T47D (cell line): ENCODE measurements around the gene SYTL3.
"Not testable (repeated sequence)": the region's sequence is repeated elsewhere in the genome, so short reads cannot be mapped to it uniquely, and the experiment has no call there.

Experiments
- DNase-seq, 2 experiments: peaks; one replicate each; pipeline versions ENCODE4 v3.0.0 to v3.0.0-alpha.2; 2011 to 2012; ENCODE audit warnings: low read depth in 1 of 2, low spot score in 1 of 2
- JUND ChIP-seq: IDR thresholded peaks from 2 replicates; pipeline ENCODE4 v1.6.1; 2012; ENCODE audit warnings: low read depth
- in situ Hi-C: cut with HindIII; loops from 2 replicates; pipeline ENCODE4 v1.10.0; 2016; ENCODE audit warnings: low sequenced_read_pairs, low pct_unique_long_range_greater_than_20kb

Gene SYTL3, protein sequence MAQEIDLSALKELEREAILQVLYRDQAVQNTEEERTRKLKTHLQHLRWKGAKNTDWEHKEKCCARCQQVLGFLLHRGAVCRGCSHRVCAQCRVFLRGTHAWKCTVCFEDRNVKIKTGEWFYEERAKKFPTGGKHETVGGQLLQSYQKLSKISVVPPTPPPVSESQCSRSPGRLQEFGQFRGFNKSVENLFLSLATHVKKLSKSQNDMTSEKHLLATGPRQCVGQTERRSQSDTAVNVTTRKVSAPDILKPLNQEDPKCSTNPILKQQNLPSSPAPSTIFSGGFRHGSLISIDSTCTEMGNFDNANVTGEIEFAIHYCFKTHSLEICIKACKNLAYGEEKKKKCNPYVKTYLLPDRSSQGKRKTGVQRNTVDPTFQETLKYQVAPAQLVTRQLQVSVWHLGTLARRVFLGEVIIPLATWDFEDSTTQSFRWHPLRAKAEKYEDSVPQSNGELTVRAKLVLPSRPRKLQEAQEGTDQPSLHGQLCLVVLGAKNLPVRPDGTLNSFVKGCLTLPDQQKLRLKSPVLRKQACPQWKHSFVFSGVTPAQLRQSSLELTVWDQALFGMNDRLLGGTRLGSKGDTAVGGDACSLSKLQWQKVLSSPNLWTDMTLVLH

DNA sequence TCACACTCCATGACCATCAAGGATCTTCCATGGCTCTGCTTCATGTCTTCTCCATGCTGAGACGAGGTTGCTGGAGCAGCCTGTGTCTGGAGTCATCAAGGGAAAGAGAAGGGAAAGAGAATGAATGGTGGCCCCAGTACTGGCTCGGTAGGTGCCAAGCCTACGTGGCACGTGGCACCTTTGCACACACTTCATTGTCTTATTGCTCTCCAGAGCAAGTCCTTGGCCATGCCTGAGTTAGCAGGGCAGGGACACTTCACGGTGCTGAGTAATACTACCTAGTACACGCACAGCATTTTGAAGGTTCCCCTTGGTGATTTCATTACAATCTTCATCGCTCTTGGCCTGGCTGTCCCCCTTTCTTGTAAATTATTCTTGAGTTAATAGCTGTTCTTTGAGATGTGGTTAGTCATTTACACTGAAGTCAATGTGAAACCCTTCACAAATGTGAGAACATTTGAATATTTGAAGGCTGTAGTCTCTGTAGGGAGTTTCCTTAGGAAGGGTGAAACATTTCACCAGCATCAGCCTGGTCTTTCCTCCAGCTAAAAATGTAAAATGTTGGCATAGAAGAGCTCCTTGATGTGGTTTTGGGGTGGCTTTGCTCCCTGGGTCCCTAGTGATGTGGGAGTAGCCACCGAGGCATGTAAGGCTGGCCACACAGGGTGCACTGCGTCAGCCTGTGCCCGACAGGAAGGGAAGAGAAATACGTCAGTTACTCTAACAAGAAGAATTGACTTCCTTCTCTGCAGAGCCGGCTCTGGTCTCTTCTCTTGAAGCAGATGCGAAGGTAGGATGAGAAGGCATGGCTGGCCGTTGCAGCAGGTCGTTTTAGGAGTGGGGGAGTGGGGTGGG is at the start of gene SYTL3:
SYTL3 (plus strand) TSS at position 766 of the 855 bp plus-strand sequence. CDS start 13,215 bp downstream, outside the sequence.
- no peak for TF ChIP-seq JUND
- in situ Hi-C loops: no loop called here
- no peak for DNase-seq

- no peak for DNase-seq
- TF ChIP-seq JUND: no peak
Observed at GRCh38 chr6:158603261-158604047, 46.4 kb upstream of the SYTL3 start.

GRCh38 chr6:158604048-158604406 is 45.8 kb upstream of the SYTL3 start:
- TF ChIP-seq JUND: no peak
- in situ Hi-C loops: no loop called here
- DNase-seq: no peak

More at GRCh38 chr6:158603261-158604047, 46.4 kb upstream of the SYTL3 start:
- in situ Hi-C loops: no loop called here

DNA sequence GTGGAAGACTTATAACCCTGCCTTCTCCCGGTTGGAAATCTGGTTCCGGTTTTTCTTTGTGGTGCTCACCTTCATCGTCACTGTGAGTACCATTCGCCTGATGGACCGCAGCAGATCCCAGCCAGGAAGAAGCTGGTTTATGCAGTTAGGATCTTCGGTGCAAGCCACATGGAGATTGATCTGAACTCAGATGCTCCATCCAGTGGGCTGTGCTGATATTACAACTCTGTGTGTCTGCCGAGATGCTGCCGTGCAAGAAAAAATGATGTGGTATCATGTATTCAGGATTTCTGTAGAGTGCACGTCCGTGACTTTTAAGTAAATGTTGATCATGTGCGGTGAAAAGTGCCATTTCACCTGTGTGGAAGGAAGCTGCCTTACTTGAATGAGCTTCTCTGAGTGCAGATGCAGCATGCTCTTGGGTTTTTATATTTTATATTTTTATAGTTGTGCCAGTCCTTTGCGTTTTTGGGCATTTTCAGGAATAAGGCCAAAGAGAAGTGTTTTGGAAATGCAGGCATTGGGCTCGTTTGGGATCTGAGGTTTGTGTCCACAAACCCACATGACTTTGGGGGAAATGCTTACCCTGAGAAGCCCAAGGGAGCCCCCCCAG is 44.5 kb upstream of the SYTL3 start:
- TF ChIP-seq JUND: no peak
- in situ Hi-C loops: no loop called here
- DNase-seq: peak; percentile 51 to 72

DNA sequence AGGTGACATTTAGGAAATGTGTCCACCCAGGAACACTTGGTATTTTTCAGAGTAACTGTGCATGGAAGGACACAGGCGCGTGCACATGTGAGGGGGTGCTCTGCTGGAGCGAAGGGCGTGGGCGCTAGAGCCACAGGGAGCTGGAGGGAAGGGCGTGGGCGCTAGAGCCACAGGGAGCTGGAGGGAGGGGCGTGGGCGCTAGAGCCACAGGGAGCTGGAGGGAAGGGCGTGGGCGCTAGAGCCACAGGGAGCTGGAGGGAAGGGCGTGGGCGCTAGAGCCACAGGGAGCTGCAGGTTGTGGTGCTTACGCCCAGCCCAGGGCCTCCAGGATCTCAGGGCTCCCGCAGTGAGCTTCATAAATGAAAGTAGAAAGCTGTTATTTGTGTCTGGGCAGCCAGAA is 43.8 kb upstream of the SYTL3 start:
- in situ Hi-C loops, DNase-seq: not testable (repeated sequence)

DNA sequence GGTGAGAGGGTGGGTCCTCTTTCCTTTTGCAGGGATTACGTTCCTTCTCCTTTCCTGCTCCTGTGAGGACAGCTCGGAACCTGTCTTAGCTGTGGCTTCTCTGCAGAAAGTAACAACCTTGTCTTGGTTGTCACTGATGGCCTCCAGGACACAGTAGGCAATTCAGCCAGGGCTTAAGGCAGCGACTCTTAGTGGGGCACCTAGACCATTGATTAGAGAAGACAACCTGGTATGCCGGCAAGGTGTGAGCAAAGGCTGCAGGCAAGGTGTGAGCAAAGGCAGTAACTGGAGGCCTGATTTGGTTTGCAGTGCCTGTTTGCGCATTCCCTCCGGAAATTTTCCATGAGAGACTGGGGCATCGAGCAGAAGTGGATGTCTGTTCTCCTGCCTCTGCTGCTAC is 42.9 kb upstream of the SYTL3 start:
- in situ Hi-C loops: no loop called here
- no peak for TF ChIP-seq JUND
- no peak for DNase-seq

DNA sequence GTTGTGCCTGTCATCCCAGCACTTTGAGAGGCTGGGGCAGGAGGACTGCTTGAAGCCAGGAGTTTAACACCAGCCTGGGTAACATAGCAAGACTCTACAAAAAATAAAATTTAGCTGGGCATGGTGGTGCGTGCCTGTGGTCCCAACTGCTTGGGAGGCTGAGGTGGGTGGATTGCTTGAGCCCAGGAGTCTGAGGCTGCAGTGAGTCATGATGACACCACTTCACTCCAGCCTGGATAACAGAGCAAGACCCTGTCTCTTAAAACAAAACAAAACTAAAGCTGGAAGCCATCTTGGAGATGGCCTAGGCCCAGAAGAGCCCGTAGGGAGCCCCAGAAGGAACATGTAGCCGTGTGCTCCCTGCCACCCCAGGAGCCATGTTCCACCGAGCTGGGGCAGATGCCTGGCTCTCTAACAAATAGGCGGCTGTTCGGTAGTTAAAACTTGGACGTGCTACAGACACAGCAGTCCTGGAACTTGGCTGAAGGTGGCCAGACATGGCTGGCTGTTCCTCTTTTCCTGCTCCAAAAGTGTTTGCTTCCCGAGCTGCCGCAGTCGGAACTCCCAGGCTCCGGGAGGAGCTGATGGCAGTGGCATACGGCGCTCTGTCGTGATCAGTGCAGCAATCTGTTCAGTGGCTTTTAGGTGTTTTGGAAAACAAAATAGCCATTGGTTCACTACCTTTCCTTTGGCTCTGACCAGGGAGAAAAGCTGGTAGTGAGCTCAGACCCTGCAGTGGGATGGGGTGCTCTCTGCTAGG is 42.3 kb upstream of the SYTL3 start:
- no peak for DNase-seq
- no peak for TF ChIP-seq JUND
- in situ Hi-C loops: no loop called here

DNA sequence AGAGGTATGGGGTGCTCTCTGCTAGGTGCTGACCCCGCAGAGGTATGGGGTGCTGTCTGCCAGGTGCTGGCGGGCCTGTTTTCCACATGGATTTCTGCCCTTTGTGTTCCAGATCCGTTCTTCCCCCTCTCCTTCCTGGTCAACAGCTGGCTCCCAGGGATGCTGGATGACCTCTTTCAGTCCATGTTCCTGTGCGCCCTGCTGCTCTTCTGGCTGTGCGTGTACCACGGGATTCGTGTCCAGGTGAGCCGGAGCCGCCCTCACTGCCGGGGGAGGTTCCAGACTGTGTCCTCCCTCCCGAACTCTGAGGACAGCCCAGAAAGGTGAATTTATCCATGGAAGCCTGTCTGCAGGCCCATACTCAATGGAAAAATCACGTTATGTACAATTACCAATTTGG is 41.6 kb upstream of the SYTL3 start:
- DNase-seq: no peak
- in situ Hi-C loops: no loop called here
- no peak for TF ChIP-seq JUND

GRCh38 chr6:158609455-158610155 is 40.2 kb upstream of the SYTL3 start:
- no peak for DNase-seq
- in situ Hi-C loops: no loop called here
- TF ChIP-seq JUND: no peak

DNA sequence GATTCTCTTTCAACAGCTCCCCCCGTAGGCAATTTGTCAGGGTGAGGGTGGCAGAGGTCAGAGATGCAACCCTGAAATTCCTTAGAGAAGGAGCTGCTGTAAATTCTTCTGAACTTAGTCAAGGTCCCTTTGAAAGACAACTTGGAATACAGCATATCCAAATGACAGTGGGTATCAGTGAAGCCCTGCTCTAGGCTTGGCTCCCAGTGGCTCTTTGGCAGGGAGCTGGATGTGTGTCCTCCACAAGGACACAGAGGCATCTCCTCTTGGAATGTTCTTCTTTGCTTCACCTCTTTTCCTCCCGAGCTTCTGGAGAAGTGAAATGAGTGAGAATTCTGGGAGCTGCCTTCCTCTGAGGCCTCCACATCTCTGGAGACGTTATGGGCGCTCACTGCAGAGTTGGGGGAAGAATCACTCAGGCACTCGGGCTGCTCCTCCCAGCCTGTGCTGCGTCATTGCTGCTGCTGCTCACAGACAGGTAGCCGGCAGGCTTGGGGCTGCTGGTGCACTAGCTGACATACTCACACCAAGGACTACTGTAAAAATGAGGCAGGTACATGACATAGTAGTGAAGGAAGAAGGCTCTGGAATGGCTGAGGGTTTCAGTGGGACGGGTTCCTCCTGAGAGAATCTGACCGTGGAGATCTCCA is 39.4 kb upstream of the SYTL3 start:
- no peak for DNase-seq
- TF ChIP-seq JUND: no peak
- in situ Hi-C loops: no loop called here
